Measurements from ENCODE around the gene FTO.
"Not testable (repeated sequence)": the region's sequence is repeated elsewhere in the genome, so short reads cannot be mapped to it uniquely, and the experiment has no call there.

The FTO gene

GRCh38 chr16:53703590-53704444 lies at the start of gene FTO, which contains the start of gene RPGRIP1L:
Gene FTO, plus strand, starts transcription at chr16:53704156.
Gene RPGRIP1L, minus strand, starts transcription at chr16:53703859. Its CDS starts 3,136 bp downstream, at chr16:53700723.
- DNase-seq: peak; percentile 89

- no peak for DNase-seq
Observed at GRCh38 chr16:53654946-53655345, 49.0 kb upstream of the FTO start.

GRCh38 chr16:53662072-53662471 lies 41.9 kb upstream of the FTO start:
- no peak for DNase-seq

GRCh38 chr16:53664724-53665345 lies 39.1 kb upstream of the FTO start:
- no peak for DNase-seq

GRCh38 chr16:53666786-53667415 lies 37.1 kb upstream of the FTO start:
- no peak for DNase-seq

- no peak for DNase-seq
Observed at GRCh38 chr16:53668869-53669268, 35.1 kb upstream of the FTO start.

- no peak for DNase-seq
Observed at GRCh38 chr16:53672461-53672860, 31.5 kb upstream of the FTO start.

- DNase-seq: no peak
Observed at GRCh38 chr16:53673189-53673588, 30.8 kb upstream of the FTO start.

- DNase-seq: no peak
Observed at GRCh38 chr16:53678155-53678554, 25.8 kb upstream of the FTO start.

GRCh38 chr16:53678756-53679343 lies 25.1 kb upstream of the FTO start:
- no peak for DNase-seq

- no peak for DNase-seq
Observed at GRCh38 chr16:53680756-53681155, 23.2 kb upstream of the FTO start.

- DNase-seq: no peak
Observed at GRCh38 chr16:53681354-53681753, 22.6 kb upstream of the FTO start.

- not testable (repeated sequence) for DNase-seq
Observed at GRCh38 chr16:53685334-53685733, 18.6 kb upstream of the FTO start.

- no peak for DNase-seq
Observed at GRCh38 chr16:53686710-53687109, 17.2 kb upstream of the FTO start.

GRCh38 chr16:53689636-53690035 lies 14.3 kb upstream of the FTO start:
- DNase-seq: no peak

GRCh38 chr16:53690771-53691170 lies 13.2 kb upstream of the FTO start:
- DNase-seq: no peak

- DNase-seq: no peak
Observed at GRCh38 chr16:53692146-53692545, 11.8 kb upstream of the FTO start.

- DNase-seq: no peak
Observed at GRCh38 chr16:53693320-53693719, 10.6 kb upstream of the FTO start.

GRCh38 chr16:53695070-53695469 lies 8.9 kb upstream of the FTO start:
- no peak for DNase-seq

GRCh38 chr16:53698271-53698670 lies 5.7 kb upstream of the FTO start:
- not testable (repeated sequence) for DNase-seq

- DNase-seq: no peak
Observed at GRCh38 chr16:53704445-53704813, 473 bp downstream of the FTO start.

GRCh38 chr16:53707671-53708070 lies 3.7 kb downstream of the FTO start:
- no peak for DNase-seq

GRCh38 chr16:53708490-53708889 lies 4.5 kb downstream of the FTO start:
- DNase-seq: no peak

GRCh38 chr16:53711390-53711789 lies 7.4 kb downstream of the FTO start:
- DNase-seq: no peak
